Stomach (tissue), 9 donors: ENCODE measurements around the gene ILRUN. TPM values are rescaled to one million over a fixed set of nuclear protein-coding genes. Genes with fewer than 3 reads are reported as not detected.
A peak's percentile ranks its signal among the peaks of the same experiment; 100 is the strongest.
"Not testable (repeated sequence)": the region's sequence is repeated elsewhere in the genome, so short reads cannot be mapped to it uniquely, and the experiment has no call there.

Source experiments
- DNase-seq, 2 donors: peaks; one replicate each; pipeline versions ENCODE4 v3.0.0 to v3.0.0-alpha.2; 2013 to 2019
- H3K27ac ChIP-seq, 5 donors: fragments of 200-600 bp in 4 of 5; sonication (generic) in 4 of 5; one replicate each; pipeline ENCODE4 v1.5.1; 2013 to 2019; ENCODE audit warnings: mild to moderate bottlenecking in 1 of 5, moderate library complexity in 1 of 5
- H3K27me3 ChIP-seq, 3 donors: fragments of 200-600 bp; sonication (generic); one replicate each; pipeline ENCODE4 v1.5.1; 2017 to 2019; ENCODE audit warnings: mixed run types in 1 of 3
- H3K36me3 ChIP-seq, 4 donors: fragments of 200-600 bp; sonication (generic); 1 replicate in 3 of 4; 2 replicates in 1 of 4; pipeline ENCODE4 v1.5.1; 2016 to 2019
- H3K4me1 ChIP-seq, 4 donors: fragments of 200-600 bp; sonication (generic); one replicate each; pipeline ENCODE4 v1.5.1; 2016 to 2019
- H3K4me3 ChIP-seq, 4 donors: fragments of 200-600 bp; sonication (generic) in 3 of 4; one replicate each; pipeline ENCODE4 v1.5.1; 2016 to 2019; ENCODE audit warnings: mild to moderate bottlenecking in 1 of 4
- H3K9me3 ChIP-seq, 4 donors: fragments of 200-600 bp; sonication (generic); one replicate each; pipeline ENCODE4 v1.5.1; 2016 to 2019
- EP300 ChIP-seq: sonication (generic); formaldehyde crosslinking; IDR thresholded peaks from one replicate; pipeline ENCODE4 v1.6.1; 2017; ENCODE audit warnings: antibody characterized with exemption
- POLR2A ChIP-seq, 4 donors: fragments of 450-650 bp; IDR thresholded peaks; one replicate each; pipeline ENCODE4 v1.6.1; 2016; ENCODE audit warnings: antibody characterized with exemption in 4 of 4, control low read depth in 2 of 4, mild to moderate bottlenecking in 1 of 4, moderate library complexity in 1 of 4
- POLR2AphosphoS5 ChIP-seq, 3 donors: sonication (generic); formaldehyde crosslinking; IDR thresholded peaks; one replicate each; pipeline ENCODE4 v1.6.1; 2016; ENCODE audit warnings: antibody characterized with exemption in 3 of 3
- WGBS, 5 donors: extraction: QIAGEN DNeasy Blood & Tissue Kit in 3 of 5; methylation state at CpG; one replicate each; pipeline versions ENCODE4 v1.1.5 to v1.1.7; 2013 to 2018; 5-methylcytosine and 5-hydroxymethylcytosine counted together
- intact Hi-C: fragments of 100-400 bp; cut with DNase I; formaldehyde crosslinking; loops from one replicate; pipeline ENCODE4 v1.15.1; 2023; ENCODE audit warnings: low total_unique reads
- polyA plus RNA-seq, 3 donors: library from polyadenylated mRNA; stranded (reverse); fragments of 200-250 nt; gene quantifications; one replicate each; pipeline ENCODE4 v1.2.3, GENCODE V29; 2013
- total RNA-seq, 5 donors: library from RNA; depleted of rRNA; stranded (reverse); fragments of >200 nt; gene quantifications; one replicate each; pipeline versions ENCODE4 v1.1.0 to v1.2.3, GENCODE V29; 2014 to 2016
- TF ChIP-seq, protein P1 (sequence below), 7 experiments: fragments of 450-650 bp in 4 of 7; fragments of 200-600 bp in 3 of 7; sonication (generic) in 3 of 7; IDR thresholded peaks; one replicate each; pipeline ENCODE4 v1.5.1; 2016 to 2019; ENCODE audit warnings: antibody characterized with exemption in 7 of 7, control low read depth in 2 of 7, mild to moderate bottlenecking in 1 of 7
- donor health status: healthy with polysubstance abuse.
- donor health status: Bipolar disorder and iron deficiency.
- donor health status: healthy.

The ILRUN gene
- total and polyA plus RNA-seq, 8 donors: 27.0 to 89.3 (median 43.6) TPM

DNA sequence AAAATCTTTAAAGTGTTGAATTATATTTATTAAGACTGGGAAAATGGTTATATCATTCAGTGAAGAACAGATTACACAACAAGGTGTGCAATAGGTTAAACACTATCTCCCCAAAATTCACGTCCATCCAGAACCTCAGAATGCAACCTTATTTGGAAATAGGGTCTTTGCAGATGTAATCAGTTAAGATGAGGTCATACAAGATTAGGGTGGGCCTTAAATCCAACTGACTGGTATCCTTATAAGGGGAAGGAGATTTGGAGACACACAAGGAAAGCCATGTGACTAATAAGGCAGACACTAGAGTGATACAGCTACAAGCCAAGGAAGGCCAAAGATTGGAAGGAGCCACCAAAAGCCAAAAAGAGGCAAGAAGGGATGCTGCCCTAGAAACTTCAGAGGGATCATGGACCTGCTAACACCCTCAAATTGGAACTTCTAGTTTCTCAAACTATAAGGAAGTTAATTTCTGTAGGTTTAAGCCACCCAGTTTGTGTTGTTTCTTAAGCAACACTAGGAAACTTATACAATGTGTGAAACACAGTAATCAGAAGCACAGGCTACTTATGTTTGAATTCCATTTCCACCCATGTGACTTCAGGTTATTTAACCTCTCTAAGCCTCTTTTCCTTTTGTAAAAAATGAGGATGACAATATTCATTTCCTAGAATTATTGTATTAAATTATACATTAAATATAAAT is 16.9 kb downstream of the ILRUN start:
- peaks cover 0 to 3% (median 0%) of the 10 kb centered on the region in 4 donors for H3K36me3 ChIP-seq
- H3K9me3 ChIP-seq: no peaks in the 10 kb centered on the region
- intact Hi-C loops: loop anchor here (10.0 kb wide), 1 partner anchor 85 kb away; no protein-coding TSS in a partner anchor
- H3K27me3 ChIP-seq: no peaks in the 10 kb centered on the region
- no peak for DNase-seq
- H3K4me3 ChIP-seq: no peak overlapping the region
- TF ChIP-seq EP300: no peak
- TF ChIP-seq, protein P1, sequence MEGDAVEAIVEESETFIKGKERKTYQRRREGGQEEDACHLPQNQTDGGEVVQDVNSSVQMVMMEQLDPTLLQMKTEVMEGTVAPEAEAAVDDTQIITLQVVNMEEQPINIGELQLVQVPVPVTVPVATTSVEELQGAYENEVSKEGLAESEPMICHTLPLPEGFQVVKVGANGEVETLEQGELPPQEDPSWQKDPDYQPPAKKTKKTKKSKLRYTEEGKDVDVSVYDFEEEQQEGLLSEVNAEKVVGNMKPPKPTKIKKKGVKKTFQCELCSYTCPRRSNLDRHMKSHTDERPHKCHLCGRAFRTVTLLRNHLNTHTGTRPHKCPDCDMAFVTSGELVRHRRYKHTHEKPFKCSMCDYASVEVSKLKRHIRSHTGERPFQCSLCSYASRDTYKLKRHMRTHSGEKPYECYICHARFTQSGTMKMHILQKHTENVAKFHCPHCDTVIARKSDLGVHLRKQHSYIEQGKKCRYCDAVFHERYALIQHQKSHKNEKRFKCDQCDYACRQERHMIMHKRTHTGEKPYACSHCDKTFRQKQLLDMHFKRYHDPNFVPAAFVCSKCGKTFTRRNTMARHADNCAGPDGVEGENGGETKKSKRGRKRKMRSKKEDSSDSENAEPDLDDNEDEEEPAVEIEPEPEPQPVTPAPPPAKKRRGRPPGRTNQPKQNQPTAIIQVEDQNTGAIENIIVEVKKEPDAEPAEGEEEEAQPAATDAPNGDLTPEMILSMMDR (IDR thresholded peaks at IDR 0.05): no peak
- no peak for TF ChIP-seq POLR2A (IDR thresholded peaks at IDR 0.05)
- TF ChIP-seq POLR2AphosphoS5 (IDR thresholded peaks at IDR 0.05): no peak
- H3K4me1 ChIP-seq: peaks cover 14 to 45% (median 34%) of the 10 kb centered on the region in 4 donors
- 31 to 64% (median 52%) methylated on average over 1 of the region's 1 CpG for whole genome bisulfite sequencing, 5 donors
- peak overlapping the region in 2 of 5 donors; percentile 11 to 55 for H3K27ac ChIP-seq

GRCh38 chr6:34676140-34676539 is 20.4 kb downstream of the ILRUN start:
- Histone ChIP-seq H3K36me3 (peaks cover 0 to 3% (median 0%) of the 10 kb centered on the region in 4 donors), H3K9me3 (no peaks in the 10 kb centered on the region), H3K27ac (no peak overlapping the region), H3K4me3 (no peak overlapping the region), H3K4me1 (peaks cover 46 to 66% (median 60%) of the 10 kb centered on the region in 4 donors), H3K27me3 (no peaks in the 10 kb centered on the region)
- TF ChIP-seq POLR2AphosphoS5 (IDR thresholded peaks at IDR 0.05) (no peak), EP300 (no peak), POLR2A (IDR thresholded peaks at IDR 0.05) (no peak)
- TF ChIP-seq, protein P1 (IDR thresholded peaks at IDR 0.05): no peak
- intact Hi-C loops: no loop called here
- no peak for DNase-seq

GRCh38 chr6:34674930-34675329 is 21.6 kb downstream of the ILRUN start:
- Histone ChIP-seq H3K4me1 (peaks cover 45 to 59% (median 51%) of the 10 kb centered on the region in 4 donors), H3K27ac (peak overlapping the region in 4 of 5 donors; percentile 12 to 80 (median 58))
- H3K9me3 ChIP-seq, H3K27me3 ChIP-seq, H3K36me3 ChIP-seq, DNase-seq, H3K4me3 ChIP-seq, intact Hi-C loops: not testable (repeated sequence)
- 89 to 97% (median 95%) methylated on average over 9 of the region's 9 CpGs for WGBS, 5 donors

DNA sequence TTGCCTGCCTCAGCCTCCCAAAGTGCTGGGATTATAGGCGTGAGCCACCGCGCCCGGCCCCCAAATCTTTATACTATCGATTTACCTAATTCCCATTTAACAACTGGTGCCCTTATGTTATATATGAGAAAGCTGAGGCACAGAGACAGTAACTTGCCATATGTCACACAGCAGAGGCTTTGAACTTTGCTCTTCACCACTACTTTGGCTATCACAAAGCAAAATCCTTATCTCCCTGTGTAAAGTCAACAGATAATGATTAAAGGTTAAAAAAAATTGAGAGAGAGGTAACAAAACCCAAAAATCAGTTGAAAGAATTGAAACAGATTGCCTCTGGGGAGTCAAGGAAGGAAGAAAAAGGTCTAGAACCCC is 22.3 kb downstream of the ILRUN start:
- peaks cover 0 to 3% (median 0%) of the 10 kb centered on the region in 4 donors for H3K36me3 ChIP-seq
- 86 to 94% (median 89%) methylated on average over 5 of the region's 5 CpGs for WGBS, 5 donors
- no peaks in the 10 kb centered on the region for H3K27me3 ChIP-seq
- TF ChIP-seq, protein P1 (IDR thresholded peaks at IDR 0.05): no peak
- no peak for TF ChIP-seq POLR2A (IDR thresholded peaks at IDR 0.05)
- no peak for TF ChIP-seq EP300
- TF ChIP-seq POLR2AphosphoS5 (IDR thresholded peaks at IDR 0.05): no peak
- peak overlapping the region in 4 of 5 donors; percentile 12 to 80 (median 58) for H3K27ac ChIP-seq
- intact Hi-C loops: no loop called here
- no peak for DNase-seq
- no peaks in the 10 kb centered on the region for H3K9me3 ChIP-seq
- H3K4me3 ChIP-seq: no peak overlapping the region
- peaks cover 42 to 52% (median 45%) of the 10 kb centered on the region in 4 donors for H3K4me1 ChIP-seq

DNA sequence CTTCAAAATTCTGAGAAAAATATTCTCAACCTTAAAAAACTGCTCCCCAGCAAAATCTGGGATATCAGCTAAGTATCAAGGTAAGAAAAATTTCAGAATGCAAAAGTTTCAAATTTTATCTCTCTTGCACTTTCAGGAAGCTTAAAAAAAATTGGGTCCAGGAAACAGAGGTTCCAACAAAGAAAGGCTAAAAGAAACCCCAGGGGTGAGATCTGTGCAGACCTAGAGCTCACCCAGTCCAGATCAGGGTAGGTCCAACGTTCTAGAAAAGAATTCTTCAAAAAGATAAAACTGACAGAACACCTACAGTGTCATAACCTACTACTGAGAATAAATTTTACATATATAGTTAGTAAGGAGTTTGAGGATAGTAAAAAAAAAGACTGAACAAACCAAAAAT is 23.5 kb downstream of the ILRUN start:
- DNase-seq: no peak
- intact Hi-C loops: no loop called here
- no peaks in the 10 kb centered on the region for H3K9me3 ChIP-seq
- peak overlapping the region in 4 of 5 donors; percentile 12 to 80 (median 58) for H3K27ac ChIP-seq
- peaks cover 42 to 54% (median 45%) of the 10 kb centered on the region in 4 donors for H3K4me1 ChIP-seq
- no peak overlapping the region for H3K4me3 ChIP-seq
- H3K36me3 ChIP-seq: peaks cover 0 to 3% (median 0%) of the 10 kb centered on the region in 4 donors
- TF ChIP-seq, protein P1 (IDR thresholded peaks at IDR 0.05): no peak
- TF ChIP-seq POLR2A (IDR thresholded peaks at IDR 0.05): no peak
- TF ChIP-seq POLR2AphosphoS5 (IDR thresholded peaks at IDR 0.05): no peak
- no peak for TF ChIP-seq EP300
- 0 to 13% (median 6%) methylated on average over 1 of the region's 1 CpG for WGBS, 5 donors
- no peaks in the 10 kb centered on the region for H3K27me3 ChIP-seq
